Panc1 (cell line): ENCODE results near the gene L3MBTL3. TPM values are rescaled to one million over a fixed set of nuclear protein-coding genes. Genes with fewer than 3 reads are reported as not detected.

Experiments used
- ATAC-seq: fragments of 200-7000 bp; cut with Tn5 transposase; 2 replicates; pipeline ENCODE4 v1.9.1; 2020; ENCODE audit warnings: mild to moderate bottlenecking, moderate library complexity
- BruUV-seq: library from RNA; stranded (reverse); fragments of 400-500 nt; replicated peaks from 2 replicates; lab custom pipeline; 2021; lab: Mats Ljungman, UMichigan
- CTCF ChIA-PET: fragments of 300-600 bp; sonication (Branson Sonifier 250); formaldehyde crosslinking; loops from one replicate; lab custom pipeline; 2022; ENCODE audit warnings: antibody characterized with exemption; lab: Charles Lee
- POLR2A ChIA-PET: fragments of 300-600 bp; sonication (Branson Sonifier 250); formaldehyde crosslinking; loops from one replicate; lab custom pipeline; 2022; ENCODE audit warnings: antibody characterized with exemption; lab: Charles Lee
- DNase-seq: peaks from one replicate; pipeline ENCODE4 v3.0.0-alpha.2; 2010; ENCODE audit warnings: low read depth, low spot score
- H3K27ac ChIP-seq: 2 replicates; pipeline ENCODE4 v1.5.1; 2011; ENCODE audit warnings: mild to moderate bottlenecking, low read length, inconsistent platforms
- H3K27me3 ChIP-seq: fragments of 200-500 bp; sonication (Bioruptor generic); 2 replicates; pipeline ENCODE4 v1.6.0; 2014; ENCODE audit warnings: low read length, inconsistent platforms; ENCODE audit not compliant: control insufficient read depth, insufficient read depth
- H3K36me3 ChIP-seq: fragments of 200-500 bp; sonication (Bioruptor generic); 2 replicates; pipeline ENCODE4 v1.5.1; 2014; ENCODE audit warnings: inconsistent platforms, mild to moderate bottlenecking, low read length, moderate library complexity; ENCODE audit not compliant: control insufficient read depth, insufficient read depth
- H3K4me1 ChIP-seq: 2 replicates; pipeline ENCODE4 v1.5.1; 2011; ENCODE audit warnings: inconsistent platforms, mild to moderate bottlenecking, low read length, moderate library complexity; ENCODE audit not compliant: control insufficient read depth, insufficient read depth
- H3K4me3 ChIP-seq, 2 experiments: 2 replicates each; pipeline ENCODE4 v1.5.1; 2011 to 2012; ENCODE audit warnings: low read depth in 2 of 2, low read length in 2 of 2, mild to moderate bottlenecking in 2 of 2, inconsistent platforms in 1 of 2, moderate library complexity in 1 of 2
- H3K9me3 ChIP-seq: fragments of 200-500 bp; sonication (Bioruptor generic); 2 replicates; pipeline ENCODE4 v1.5.1; 2014; ENCODE audit warnings: low read depth, mild to moderate bottlenecking, inconsistent platforms, low read length, moderate library complexity; ENCODE audit not compliant: control insufficient read depth, insufficient read depth
- POLR2AphosphoS5 ChIP-seq: IDR thresholded peaks from 2 replicates; pipeline ENCODE4 v1.6.1; 2012; ENCODE audit warnings: mild to moderate bottlenecking, low read depth, low read length, moderate library complexity
- REST ChIP-seq, 2 experiments: IDR thresholded peaks; 2 replicates each; pipeline ENCODE4 v1.6.1; 2011 to 2012; ENCODE audit warnings: low read depth in 2 of 2, control low read depth in 1 of 2, low read length in 1 of 2, mild to moderate bottlenecking in 1 of 2, moderate library complexity in 1 of 2; ENCODE audit not compliant: insufficient read depth in 1 of 2
- SIN3A ChIP-seq: IDR thresholded peaks from 2 replicates; pipeline ENCODE4 v1.6.1; 2012; ENCODE audit warnings: low read depth, mild to moderate bottlenecking, low read length, moderate library complexity, borderline replicate concordance; ENCODE audit not compliant: insufficient read depth
- TCF7L2 ChIP-seq: IDR thresholded peaks from 2 replicates; pipeline ENCODE4 v1.6.1; 2011; ENCODE audit warnings: mild to moderate bottlenecking, low read depth, low read length, inconsistent platforms
- in situ Hi-C: cut with HindIII; loops from 2 replicates; pipeline ENCODE4 v1.10.0; 2016; ENCODE audit warnings: low sequenced_read_pairs, low pct_unique_long_range_greater_than_20kb
- intact Hi-C: fragments of 100-400 bp; cut with micrococcal nuclease; formaldehyde crosslinking; loops from one replicate; pipeline ENCODE4 v1.10.0; 2022; ENCODE audit not compliant: unreplicated experiment
- total RNA-seq: library from RNA; stranded (reverse); gene quantifications from one replicate; pipeline ENCODE4 v1.2.1, GENCODE V29; 2021; ENCODE audit not compliant: unreplicated experiment
- TF ChIP-seq, protein P1 (sequence below): fragments of 450-650 bp; IDR thresholded peaks from 2 replicates; pipeline ENCODE4 v1.5.1; 2017; ENCODE audit warnings: mild to moderate bottlenecking

L3MBTL3 gene
- total RNA-seq, 1 experiment from 2014 or later: 4.2 TPM

DNA sequence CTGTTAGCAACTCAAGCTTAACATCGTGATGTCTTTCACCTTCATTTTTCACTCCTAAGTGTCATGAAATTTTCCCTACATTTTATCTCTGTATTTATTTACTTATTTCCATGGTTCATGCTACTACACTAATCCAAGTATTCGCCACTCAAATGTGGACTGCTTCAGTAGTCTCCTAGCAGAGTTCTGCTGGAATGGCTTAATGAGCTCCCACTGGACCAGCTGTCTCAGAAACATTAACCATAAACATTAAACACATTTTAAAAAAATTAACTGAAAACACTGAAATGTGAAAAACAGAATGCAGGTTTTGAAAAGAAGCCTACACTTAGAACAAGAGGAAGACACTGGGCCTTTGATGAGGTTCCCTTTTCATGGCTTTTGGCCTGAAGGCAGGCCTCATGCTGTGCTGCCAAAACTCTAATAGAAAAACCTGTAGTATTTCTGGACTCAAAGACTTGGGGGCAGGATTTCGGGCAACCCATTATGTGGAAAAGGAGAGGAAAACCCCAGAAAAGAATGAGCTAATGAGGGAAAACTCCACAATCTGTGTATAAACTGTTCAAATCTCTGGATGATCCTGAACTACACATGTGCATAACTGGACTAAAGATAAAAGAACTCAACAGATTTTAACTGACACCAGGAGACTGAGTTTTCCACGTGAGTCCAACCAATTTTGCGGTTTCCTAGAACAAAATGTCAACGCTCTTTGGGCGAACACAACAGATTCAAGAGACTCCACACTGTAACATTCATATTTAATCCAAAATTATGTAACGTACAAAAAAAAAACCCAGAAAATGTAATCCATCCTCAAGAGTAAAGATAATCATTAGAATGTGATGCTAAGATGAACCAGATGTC lies 171.4 kb downstream of the L3MBTL3 start:
- no peak overlapping the region for H3K27ac ChIP-seq
- no peaks in the 10 kb centered on the region; the same call in 1 of the 2 replicates for H3K9me3 ChIP-seq
- ATAC-seq: no peak
- no peak overlapping the region for H3K4me3 ChIP-seq
- intact Hi-C loops: no loop called here
- H3K4me1 ChIP-seq: no peaks in the 10 kb centered on the region
- no TSS peak for BruUV-seq
- CTCF ChIA-PET: no interaction called here
- no peak for DNase-seq
- no peaks in the 10 kb centered on the region for H3K27me3 ChIP-seq
- no peaks in the 10 kb centered on the region for H3K36me3 ChIP-seq
- in situ Hi-C loops: no loop called here
- TF ChIP-seq POLR2AphosphoS5: no peak
- no peak for TF ChIP-seq SIN3A
- TF ChIP-seq, protein P1, sequence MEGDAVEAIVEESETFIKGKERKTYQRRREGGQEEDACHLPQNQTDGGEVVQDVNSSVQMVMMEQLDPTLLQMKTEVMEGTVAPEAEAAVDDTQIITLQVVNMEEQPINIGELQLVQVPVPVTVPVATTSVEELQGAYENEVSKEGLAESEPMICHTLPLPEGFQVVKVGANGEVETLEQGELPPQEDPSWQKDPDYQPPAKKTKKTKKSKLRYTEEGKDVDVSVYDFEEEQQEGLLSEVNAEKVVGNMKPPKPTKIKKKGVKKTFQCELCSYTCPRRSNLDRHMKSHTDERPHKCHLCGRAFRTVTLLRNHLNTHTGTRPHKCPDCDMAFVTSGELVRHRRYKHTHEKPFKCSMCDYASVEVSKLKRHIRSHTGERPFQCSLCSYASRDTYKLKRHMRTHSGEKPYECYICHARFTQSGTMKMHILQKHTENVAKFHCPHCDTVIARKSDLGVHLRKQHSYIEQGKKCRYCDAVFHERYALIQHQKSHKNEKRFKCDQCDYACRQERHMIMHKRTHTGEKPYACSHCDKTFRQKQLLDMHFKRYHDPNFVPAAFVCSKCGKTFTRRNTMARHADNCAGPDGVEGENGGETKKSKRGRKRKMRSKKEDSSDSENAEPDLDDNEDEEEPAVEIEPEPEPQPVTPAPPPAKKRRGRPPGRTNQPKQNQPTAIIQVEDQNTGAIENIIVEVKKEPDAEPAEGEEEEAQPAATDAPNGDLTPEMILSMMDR: no peak
- no peak for TF ChIP-seq REST (IDR thresholded peaks at IDR 0.05; ENCODE audit: insufficient read depth in 1 of 2, low read depth in 2 of 2, low read length in 1 of 2)
- TF ChIP-seq TCF7L2: no peak
- POLR2A ChIA-PET: no interaction called here

Other genes with a start within 250 kb of the L3MBTL3 start
- gene TMEM244, start 157.3 kb upstream of the L3MBTL3 start, total RNA-seq: not detected
- not detected for gene SAMD3, start 204.4 kb downstream of the L3MBTL3 start, total RNA-seq